SK-N-SH (cell line): ENCODE results near the gene TDRD12. TPM values are rescaled to one million over a fixed set of nuclear protein-coding genes. Genes with fewer than 3 reads are reported as not detected.

Experiments used
- CTCF ChIA-PET: fragments of 300-600, 350-600 bp; formaldehyde crosslinking; extraction: SDS; loops from one replicate; lab custom pipeline; 2021; lab: Yijun Ruan, JAX
- POLR2A ChIA-PET: fragments of 350-600 bp; sonication (Branson Sonifier 250); formaldehyde crosslinking; extraction: SDS; loops from one replicate; lab custom pipeline; 2020; ENCODE audit warnings: antibody characterized with exemption, inconsistent platforms; lab: Yijun Ruan, JAX
- DNase-seq: peaks from one replicate; pipeline ENCODE4 v3.0.0; 2012
- H2AFZ ChIP-seq: fragments of 200-600 bp; sonication (generic); 2 replicates; pipeline ENCODE4 v1.8.1; 2016; ENCODE audit warnings: antibody characterized with exemption, mild to moderate bottlenecking, low read depth
- H3F3A ChIP-seq: fragments of 200-600 bp; sonication (generic); replicated peaks from 2 replicates; pipeline ENCODE3; 2016; ENCODE audit warnings: antibody characterized with exemption, mild to moderate bottlenecking; ENCODE audit not compliant: insufficient read depth
- H3K27ac ChIP-seq, 2 experiments: fragments of 200-500 bp in 1 of 2; fragments of 200-600 bp in 1 of 2; sonication (Bioruptor generic) in 1 of 2; sonication (generic), shearing (Covaris generic) in 1 of 2; 2 replicates each; pipeline versions ENCODE4 v1.5.1 to v1.6.1; 2014 to 2016; ENCODE audit warnings: low read depth in 2 of 2, inconsistent platforms in 1 of 2, low read length in 1 of 2, mild to moderate bottlenecking in 1 of 2, mixed read lengths in 1 of 2
- H3K27me3 ChIP-seq: fragments of 200-600 bp; sonication (generic), shearing (Covaris generic); 2 replicates; pipeline ENCODE4 v1.6.1; 2016; ENCODE audit warnings: mixed run types; ENCODE audit not compliant: insufficient read depth
- H3K36me3 ChIP-seq, 2 experiments: fragments of 200-500 bp in 1 of 2; fragments of 200-600 bp in 1 of 2; sonication (Bioruptor generic) in 1 of 2; sonication (generic) in 1 of 2; replicated peaks in 1 of 2; 2 replicates each; pipeline versions ENCODE3 to v1.5.1; 2014 to 2016; ENCODE audit warnings: low read length in 1 of 2, mild to moderate bottlenecking in 1 of 2; ENCODE audit not compliant: insufficient read depth in 2 of 2, control insufficient read depth in 1 of 2
- H3K4me1 ChIP-seq, 2 experiments: fragments of 200-500 bp in 1 of 2; fragments of 200-600 bp in 1 of 2; sonication (Bioruptor generic) in 1 of 2; sonication (generic), shearing (Covaris generic) in 1 of 2; 2 replicates each; pipeline versions ENCODE4 v1.5.1 to v1.6.1; 2014 to 2016; ENCODE audit warnings: low read depth in 1 of 2, low read length in 1 of 2, mixed run types in 1 of 2; ENCODE audit not compliant: insufficient read depth in 2 of 2, control insufficient read depth in 1 of 2
- H3K4me2 ChIP-seq: fragments of 200-600 bp; sonication (generic), shearing (Covaris generic); 2 replicates; pipeline ENCODE4 v1.6.1; 2017; ENCODE audit warnings: mixed run types
- H3K4me3 ChIP-seq, 2 experiments: fragments of 200-500 bp in 1 of 2; fragments of 200-600 bp in 1 of 2; sonication (Bioruptor generic) in 1 of 2; sonication (generic), shearing (Covaris generic) in 1 of 2; 2 replicates each; pipeline versions ENCODE4 v1.5.1 to v1.8.1; 2014 to 2016; ENCODE audit warnings: low read depth in 2 of 2, inconsistent platforms in 1 of 2, low read length in 1 of 2, mild to moderate bottlenecking in 1 of 2, mixed read lengths in 1 of 2, moderate library complexity in 1 of 2
- H3K79me2 ChIP-seq: fragments of 200-600 bp; sonication (generic); 2 replicates; pipeline ENCODE4 v1.8.1; 2017; ENCODE audit warnings: mild to moderate bottlenecking; ENCODE audit not compliant: insufficient read depth
- H3K9ac ChIP-seq: fragments of 200-600 bp; sonication (generic); 2 replicates; pipeline ENCODE4 v1.6.1; 2017; ENCODE audit warnings: mixed run types
- H3K9me2 ChIP-seq: fragments of 200-600 bp; sonication (generic); 2 replicates; pipeline ENCODE4 v1.6.1; 2017; ENCODE audit warnings: mixed run types
- H3K9me3 ChIP-seq: fragments of 200-600 bp; sonication (generic); 2 replicates; pipeline ENCODE4 v1.6.1; 2017; ENCODE audit warnings: mixed run types, mild to moderate bottlenecking, moderate library complexity
- H4K20me1 ChIP-seq: fragments of 200-600 bp; sonication (generic); 2 replicates; pipeline ENCODE4 v1.6.1; 2017; ENCODE audit warnings: mild to moderate bottlenecking, mixed run types; ENCODE audit not compliant: insufficient read depth
- CTCF ChIP-seq: fragments of 200-600 bp; sonication (generic); IDR thresholded peaks from 2 replicates; pipeline ENCODE4 v1.6.1; 2017; ENCODE audit warnings: antibody characterized with exemption, mild to moderate bottlenecking, moderate library complexity
- ELF1 ChIP-seq: IDR thresholded peaks from 2 replicates; pipeline ENCODE4 v1.4.0; 2012
- EZH2phosphoT487 ChIP-seq: fragments of 200-600 bp; sonication (generic); IDR thresholded peaks from 2 replicates; pipeline ENCODE4 v1.6.1; 2017; ENCODE audit warnings: low read depth, mixed run types, mild to moderate bottlenecking, antibody characterized with exemption, moderate library complexity, borderline replicate concordance
- FOSL2 ChIP-seq: IDR thresholded peaks from 2 replicates; pipeline ENCODE4 v1.4.0; 2012; ENCODE audit warnings: low read depth, mild to moderate bottlenecking, moderate library complexity, borderline replicate concordance
- FOXM1 ChIP-seq: IDR thresholded peaks from 2 replicates; pipeline ENCODE4 v1.4.0; 2012; ENCODE audit warnings: low read depth, mild to moderate bottlenecking
- MEF2A ChIP-seq: IDR thresholded peaks from 2 replicates; pipeline ENCODE4 v1.4.0; 2012; ENCODE audit warnings: low read depth, borderline replicate concordance
- NFIC ChIP-seq: IDR thresholded peaks from 2 replicates; pipeline ENCODE4 v1.4.0; 2012; ENCODE audit warnings: borderline replicate concordance
- REST ChIP-seq: IDR thresholded peaks from 2 replicates; pipeline ENCODE4 v1.6.1; 2012; ENCODE audit warnings: mild to moderate bottlenecking, low read depth, low read length, moderate library complexity
- RFX5 ChIP-seq: IDR thresholded peaks from 2 replicates; pipeline ENCODE4 v1.6.1; 2012; ENCODE audit warnings: mild to moderate bottlenecking, improper control_type of control experiment, low read length
- RXRA ChIP-seq: IDR thresholded peaks from 2 replicates; pipeline ENCODE4 v1.4.0; 2012; ENCODE audit warnings: low read depth, mild to moderate bottlenecking, borderline replicate concordance
- SIN3A ChIP-seq: IDR thresholded peaks from 2 replicates; pipeline ENCODE4 v1.6.1; 2012; ENCODE audit warnings: low read depth, mild to moderate bottlenecking, low read length, moderate library complexity, borderline replicate concordance
- SMC3 ChIP-seq: IDR thresholded peaks from 2 replicates; pipeline ENCODE4 v1.6.1; 2012; ENCODE audit warnings: low read depth, low read length, improper control_type of control experiment
- TEAD4 ChIP-seq: IDR thresholded peaks from 2 replicates; pipeline ENCODE4 v1.4.0; 2012; ENCODE audit warnings: mild to moderate bottlenecking, borderline replicate concordance; ENCODE audit not compliant: insufficient read depth
- USF2 ChIP-seq: fragments of 150-350 bp; IDR thresholded peaks from 2 replicates; pipeline ENCODE4 v1.6.1; 2017; ENCODE audit warnings: antibody characterized with exemption, low read length, low read depth, borderline replicate concordance
- WGBS: methylation state at CpG from one replicate; pipeline ENCODE4 v1.1.6; 2017; ENCODE audit warnings: low lambda C conversion rate; 5-methylcytosine and 5-hydroxymethylcytosine counted together
- polyA plus RNA-seq, 3 experiments: library from polyadenylated mRNA; depleted of rRNA; stranded (reverse); fragments of >200 nt; gene quantifications; 2 replicates each; pipeline ENCODE4 v1.2.3, GENCODE V29; 2012

The TDRD12 gene
- polyA plus RNA-seq, 1 of the 3 experiments (the other 2 are of a cell fraction), result 0.05 TPM

- TF ChIP-seq REST, result no peak
- TF ChIP-seq TEAD4, result no peak
These were observed 103.6 kb downstream of the TDRD12 start (continued) for GRCh38 chr19:32822916-32823746.

- 86% methylated on average over 3 of the region's 7 CpGs for WGBS
- no peak overlapping the region for H3K4me2 ChIP-seq
- H3K79me2 ChIP-seq, result no peaks in the 10 kb centered on the region
- ChIA-PET CTCF (no interaction called here), POLR2A (no interaction called here)
- H3K36me3 ChIP-seq, result no peaks in the 10 kb centered on the region
- no peak overlapping the region for H3K4me3 ChIP-seq
- no peaks in the 10 kb centered on the region for H3F3A ChIP-seq
- peaks cover 2% of the 10 kb centered on the region; the same call in 1 of the 2 replicates for H3K27me3 ChIP-seq
- no peaks in the 10 kb centered on the region for H3K9me3 ChIP-seq
- no peak overlapping the region for H2AFZ ChIP-seq
- H4K20me1 ChIP-seq, result no peaks in the 10 kb centered on the region
- H3K9me2 ChIP-seq, result no peaks in the 10 kb centered on the region
- no peak for DNase-seq
- H3K9ac ChIP-seq, result no peak overlapping the region
- no peak for TF ChIP-seq ELF1
- no peak for TF ChIP-seq TEAD4
- TF ChIP-seq SIN3A, result no peak
- no peak for TF ChIP-seq SMC3
- no peak for TF ChIP-seq FOXM1
- no peak for TF ChIP-seq USF2
- no peak for TF ChIP-seq RXRA
- TF ChIP-seq MEF2A, result no peak
- no peak for TF ChIP-seq NFIC
- TF ChIP-seq FOSL2, result no peak
- no peak for TF ChIP-seq EZH2phosphoT487
- no peak for TF ChIP-seq RFX5
- TF ChIP-seq CTCF, result no peak
- no peak overlapping the region for H3K27ac ChIP-seq
- peaks cover 0 to 14% of the 10 kb centered on the region in 2 experiments; a peak in 1 of 4 replicates for H3K4me1 ChIP-seq
These were observed 104.2 kb downstream of the TDRD12 start for GRCh38 chr19:32823747-32824102.
